BLaER1 (cell line): ENCODE data around the gene PPP2R5B.
A peak's percentile ranks its signal among the peaks of the same experiment; 100 is the strongest.

Experiments used
- H3K27ac ChIP-seq: shearing (Covaris generic); formaldehyde crosslinking; 2 replicates; pipeline ENCODE4 v1.8.1; 2022
- H3K27me3 ChIP-seq: shearing (Covaris generic); formaldehyde crosslinking; 2 replicates; pipeline ENCODE4 v1.8.1; 2022
- H3K36me3 ChIP-seq: shearing (Covaris generic); formaldehyde crosslinking; 2 replicates; pipeline ENCODE4 v1.8.1; 2022
- H3K4me1 ChIP-seq: shearing (Covaris generic); formaldehyde crosslinking; 2 replicates; pipeline ENCODE4 v1.8.1; 2022
- H3K4me2 ChIP-seq: shearing (Covaris generic); formaldehyde crosslinking; 2 replicates; pipeline ENCODE4 v1.8.1; 2022
- H3K4me3 ChIP-seq: shearing (Covaris generic); formaldehyde crosslinking; 2 replicates; pipeline ENCODE4 v1.8.1; 2022
- H3K9ac ChIP-seq: shearing (Covaris generic); formaldehyde crosslinking; 2 replicates; pipeline ENCODE4 v1.8.1; 2022
- H3K9me3 ChIP-seq: shearing (Covaris generic); formaldehyde crosslinking; 2 replicates; pipeline ENCODE4 v1.8.1; 2022
- H4K20me1 ChIP-seq: shearing (Covaris generic); formaldehyde crosslinking; 2 replicates; pipeline ENCODE4 v1.8.1; 2022
- Cebpa-rat ChIP-seq: shearing (Covaris generic); IDR thresholded peaks from 2 replicates; pipeline ENCODE4 v1.8.1; 2022

PPP2R5B gene

DNA sequence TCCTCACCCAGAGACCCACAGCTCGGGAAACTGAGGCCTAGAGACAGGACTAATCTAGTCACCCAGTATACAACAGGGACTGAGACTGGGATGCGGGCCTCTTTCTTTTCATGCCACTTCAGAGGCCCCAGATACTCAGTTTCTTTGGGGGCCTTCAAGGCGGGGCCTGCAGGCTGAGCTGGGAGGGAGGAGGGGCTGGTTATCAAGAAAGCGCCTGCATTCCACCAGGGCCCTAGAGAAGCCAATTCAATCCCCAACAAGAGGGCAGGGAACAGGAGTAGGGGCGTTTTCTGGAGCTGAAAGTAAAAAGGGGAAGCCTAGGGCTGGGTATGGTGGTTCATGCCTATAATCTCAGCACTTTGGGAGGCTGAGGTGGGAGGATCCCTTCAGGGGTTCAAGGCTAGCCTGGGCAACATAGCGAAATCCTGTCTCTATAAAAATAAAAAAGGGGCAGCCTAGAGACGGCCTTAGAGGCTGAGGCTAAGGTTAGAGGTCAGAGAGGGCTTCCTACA, 9.1 kb upstream of the PPP2R5B start:
- peak overlapping the region; percentile 90 for H3K4me3 ChIP-seq
- H3K27me3 ChIP-seq = no peaks in the 10 kb centered on the region

DNA sequence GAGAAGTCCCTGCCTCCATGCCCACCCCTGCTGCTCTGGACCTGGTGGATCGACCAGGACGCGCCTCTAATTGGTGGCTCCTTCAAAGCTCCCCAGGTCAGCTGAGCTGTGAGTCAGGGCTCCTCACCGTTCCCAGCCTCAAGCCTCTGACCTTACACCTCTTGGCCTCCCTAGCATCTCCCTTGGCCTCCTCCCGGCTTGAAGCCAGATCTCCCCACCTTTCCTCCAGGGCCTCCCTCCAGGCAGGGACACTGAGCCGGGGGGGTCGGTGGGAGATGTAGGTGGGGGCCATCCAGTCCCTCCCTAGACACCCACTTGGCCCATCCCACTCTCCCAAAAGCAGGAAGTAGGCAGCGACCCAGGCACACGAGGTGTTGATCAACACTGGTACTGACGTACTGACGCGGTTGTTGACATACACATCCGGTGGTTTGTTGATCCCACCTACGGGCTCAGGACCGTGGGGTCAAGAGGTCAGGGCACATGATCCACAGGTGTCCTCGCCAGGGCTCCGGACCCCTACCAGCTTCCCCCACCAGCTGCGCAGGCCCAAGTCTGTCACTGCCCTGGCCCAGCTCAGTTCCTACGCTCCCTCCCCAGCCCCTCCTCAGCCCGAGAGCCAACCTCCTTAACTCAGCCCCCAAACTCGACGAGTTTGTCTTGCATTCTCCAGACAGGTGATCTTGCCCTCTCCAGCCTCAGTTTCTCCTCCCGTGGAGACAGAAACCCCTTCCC, 8.3 kb upstream of the PPP2R5B start:
- Histone ChIP-seq H3K4me2 (peak overlapping the region; percentile 100), H3K27ac (peak overlapping the region; percentile 89), H4K20me1 (peaks cover 19% of the 10 kb centered on the region; the same call in 1 of the 2 replicates), H3K9me3 (no peaks in the 10 kb centered on the region), H3K9ac (peak overlapping the region; percentile 97), H3K4me3 (peak overlapping the region; percentile 90), H3K36me3 (peaks cover 33% of the 10 kb centered on the region), H3K27me3 (no peaks in the 10 kb centered on the region), H3K4me1 (peaks cover 61% of the 10 kb centered on the region)
- TF ChIP-seq Cebpa-rat = no peak

More for the DNA sequence above, 9.1 kb upstream of the PPP2R5B start:
- peaks cover 53% of the 10 kb centered on the region for H3K4me1 ChIP-seq
- no peak for TF ChIP-seq Cebpa-rat
- H4K20me1 ChIP-seq = peaks cover 19% of the 10 kb centered on the region; the same call in 1 of the 2 replicates
- no peaks in the 10 kb centered on the region for H3K9me3 ChIP-seq
- peak overlapping the region; percentile 100 for H3K4me2 ChIP-seq
- H3K36me3 ChIP-seq = peaks cover 41% of the 10 kb centered on the region
- H3K27ac ChIP-seq = peak overlapping the region; percentile 89
- H3K9ac ChIP-seq = peak overlapping the region; percentile 97

DNA sequence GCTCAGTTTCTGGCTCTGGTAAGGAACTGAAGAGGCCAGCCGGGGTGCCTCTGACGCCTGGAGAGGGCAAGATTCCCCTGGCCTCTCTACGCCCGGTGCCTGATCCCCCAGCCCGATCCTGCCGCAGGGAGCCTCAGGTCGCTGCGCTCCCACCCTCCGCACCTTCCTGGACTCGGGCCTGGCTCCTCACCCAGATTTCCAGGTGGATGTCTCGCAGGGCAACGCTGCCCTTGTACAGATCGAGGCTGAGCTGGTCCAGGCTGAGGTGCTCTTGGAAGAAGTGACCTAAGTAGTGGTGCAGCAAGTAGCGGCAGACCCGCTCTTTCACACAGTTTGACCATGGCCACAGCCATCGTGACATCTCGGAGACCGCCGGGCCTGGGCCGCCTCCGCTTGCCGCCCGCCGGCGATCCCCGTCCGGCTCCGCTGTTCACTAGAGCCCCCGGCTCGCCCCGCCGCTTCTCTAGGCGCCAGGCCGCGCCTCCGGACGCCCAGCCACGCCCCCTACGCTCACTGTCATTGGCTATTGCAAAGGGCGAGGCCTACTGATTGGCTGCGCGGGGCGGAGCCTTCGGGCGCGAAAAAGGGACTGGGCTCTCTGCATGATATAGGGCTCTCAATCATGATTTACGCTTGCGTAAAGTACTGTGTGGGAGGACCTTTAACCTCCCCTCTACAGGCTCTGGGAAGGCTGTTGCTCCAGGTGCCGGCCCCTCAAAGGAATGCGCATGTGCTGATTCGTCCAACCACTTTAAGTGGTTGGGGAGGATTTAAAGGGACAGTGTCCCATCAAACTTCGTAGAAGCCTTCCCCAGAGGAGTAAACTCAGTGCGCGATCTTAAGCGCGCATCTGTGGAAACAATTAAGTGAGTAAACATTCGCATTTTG, 7.5 kb upstream of the PPP2R5B start, which contains the start of gene ATG2A:
TSS of gene ATG2A (minus strand) at position 435 of the 888 bp plus-strand sequence. CDS start at position 361, 74 bp downstream.
- Histone ChIP-seq H3K4me3 (peak within 1 kb of the TSS; percentile 90), H3K9ac (peak within 1 kb of the TSS; percentile 97), H3K9me3 (no peaks in the 10 kb centered on the region), H3K27me3 (no peaks in the 10 kb centered on the region), H3K36me3 (peaks cover 25% of the 10 kb centered on the region), H4K20me1 (peaks cover 19% of the 10 kb centered on the region; the same call in 1 of the 2 replicates), H3K4me1 (peaks cover 62% of the 10 kb centered on the region), H3K27ac (peak within 1 kb of the TSS; percentile 89), H3K4me2 (peak within 1 kb of the TSS; percentile 100)
- no peak for TF ChIP-seq Cebpa-rat

DNA sequence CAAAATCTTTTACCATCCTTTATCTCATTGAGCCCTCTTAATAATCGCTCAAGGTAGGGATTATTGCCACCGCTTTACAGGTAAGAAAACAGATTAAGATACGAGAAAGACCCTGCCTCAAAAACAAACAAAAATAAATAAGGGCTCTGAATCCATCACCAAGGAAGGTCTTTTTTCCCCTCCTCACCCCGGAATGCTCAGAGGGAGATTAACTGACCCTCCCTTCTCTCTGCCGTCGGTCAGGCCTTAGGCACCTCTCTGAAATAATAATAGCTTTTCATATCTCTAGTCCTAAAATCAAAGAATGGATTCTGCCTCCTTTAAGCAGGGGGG, 6.9 kb upstream of the PPP2R5B start:
- peak overlapping the region; percentile 74 for H3K27ac ChIP-seq
- H3K27me3 ChIP-seq = no peaks in the 10 kb centered on the region
- H3K9ac ChIP-seq = peak overlapping the region; percentile 76
- no peaks in the 10 kb centered on the region for H3K9me3 ChIP-seq
- peak overlapping the region; percentile 90 for H3K4me3 ChIP-seq
- H3K4me2 ChIP-seq = peak overlapping the region; percentile 90
- peaks cover 19% of the 10 kb centered on the region for H3K36me3 ChIP-seq
- peaks cover 64% of the 10 kb centered on the region for H3K4me1 ChIP-seq
- no peak for TF ChIP-seq Cebpa-rat
- H4K20me1 ChIP-seq = peaks cover 19% of the 10 kb centered on the region; the same call in 1 of the 2 replicates

DNA sequence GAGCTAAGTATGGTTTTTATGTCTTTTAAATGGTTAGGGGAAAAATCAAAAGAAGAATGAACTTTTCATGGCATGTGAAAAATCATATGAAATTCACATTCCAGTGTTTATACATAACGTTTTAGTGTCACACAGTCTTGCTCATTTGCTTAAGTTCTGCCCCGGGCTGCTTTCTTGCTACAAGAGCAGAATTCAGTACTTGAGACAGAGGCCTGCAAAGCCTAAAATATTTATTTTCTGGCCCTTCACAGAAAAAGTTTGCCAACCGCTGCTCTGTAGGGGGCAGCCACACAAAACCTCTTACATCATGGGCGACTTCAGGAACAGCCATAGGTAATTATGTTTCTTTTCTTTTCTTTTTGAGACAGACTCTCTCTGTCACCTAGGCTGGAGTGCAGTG, 6.5 kb upstream of the PPP2R5B start:
- H4K20me1 ChIP-seq = peaks cover 19% of the 10 kb centered on the region; the same call in 1 of the 2 replicates
- H3K27ac ChIP-seq = peak overlapping the region; percentile 74
- no peak for TF ChIP-seq Cebpa-rat
- no peaks in the 10 kb centered on the region for H3K27me3 ChIP-seq
- peaks cover 15% of the 10 kb centered on the region for H3K36me3 ChIP-seq
- H3K9me3 ChIP-seq = no peaks in the 10 kb centered on the region
- peaks cover 67% of the 10 kb centered on the region for H3K4me1 ChIP-seq
- peak overlapping the region; percentile 90 for H3K4me3 ChIP-seq
- peak overlapping the region; percentile 76 for H3K9ac ChIP-seq
- H3K4me2 ChIP-seq = peak overlapping the region; percentile 90

DNA sequence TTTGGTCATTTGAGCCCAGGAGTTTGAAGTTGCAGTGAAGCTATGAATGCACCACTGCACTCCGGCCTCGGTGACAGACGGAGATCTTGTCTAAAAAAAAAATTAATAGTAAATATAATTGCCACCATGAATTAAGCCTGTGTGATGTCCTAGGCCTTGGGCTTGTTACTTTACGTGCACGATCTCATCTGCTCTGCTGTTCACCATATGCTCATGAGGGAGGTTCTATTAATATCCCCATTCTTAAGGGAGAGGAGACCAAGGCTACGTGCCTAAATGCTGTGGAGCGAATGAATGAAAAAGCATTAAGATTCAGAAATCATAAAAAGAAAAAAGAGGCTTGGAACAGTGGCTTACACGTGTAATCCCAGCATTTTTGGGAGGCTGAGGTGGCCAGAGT, 4.9 kb upstream of the PPP2R5B start:
- Histone ChIP-seq H3K36me3 (no peaks in the 10 kb centered on the region), H3K9ac (peak overlapping the region; percentile 66), H4K20me1 (peaks cover 19% of the 10 kb centered on the region; the same call in 1 of the 2 replicates), H3K9me3 (no peaks in the 10 kb centered on the region), H3K4me2 (peak overlapping the region; percentile 90), H3K4me3 (peak overlapping the region; percentile 48), H3K27me3 (no peaks in the 10 kb centered on the region), H3K4me1 (peaks cover 80% of the 10 kb centered on the region), H3K27ac (peak overlapping the region; percentile 79)
- TF ChIP-seq Cebpa-rat = no peak

DNA sequence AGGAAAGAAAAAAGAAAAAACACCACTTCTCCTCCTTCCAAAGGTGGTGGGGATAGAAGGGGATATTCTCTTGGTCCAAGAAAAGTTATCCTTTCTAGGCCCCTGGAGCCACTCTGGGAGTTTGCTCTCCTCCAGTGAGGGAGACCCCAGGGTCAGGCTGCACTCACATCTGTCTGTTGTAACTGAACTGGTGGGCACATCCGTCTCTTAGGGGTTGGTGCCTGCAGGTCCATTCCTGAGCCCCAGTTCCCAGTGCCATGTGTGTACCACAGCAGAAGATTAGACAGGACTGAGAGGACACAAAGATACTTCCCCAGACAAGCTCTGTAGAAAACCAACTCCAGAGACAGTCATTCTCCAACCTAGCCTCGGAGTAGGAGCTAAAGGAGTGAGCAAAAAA, 4.4 kb upstream of the PPP2R5B start:
- Histone ChIP-seq H3K27me3 (peaks cover 3% of the 10 kb centered on the region; the same call in 1 of the 2 replicates), H3K9me3 (no peaks in the 10 kb centered on the region), H3K9ac (peak overlapping the region; percentile 66), H3K4me2 (peak overlapping the region; percentile 90), H3K27ac (peak overlapping the region; percentile 79), H4K20me1 (peaks cover 18% of the 10 kb centered on the region; the same call in 1 of the 2 replicates), H3K36me3 (no peaks in the 10 kb centered on the region), H3K4me1 (peaks cover 83% of the 10 kb centered on the region), H3K4me3 (peak overlapping the region; percentile 48)
- TF ChIP-seq Cebpa-rat = no peak

DNA sequence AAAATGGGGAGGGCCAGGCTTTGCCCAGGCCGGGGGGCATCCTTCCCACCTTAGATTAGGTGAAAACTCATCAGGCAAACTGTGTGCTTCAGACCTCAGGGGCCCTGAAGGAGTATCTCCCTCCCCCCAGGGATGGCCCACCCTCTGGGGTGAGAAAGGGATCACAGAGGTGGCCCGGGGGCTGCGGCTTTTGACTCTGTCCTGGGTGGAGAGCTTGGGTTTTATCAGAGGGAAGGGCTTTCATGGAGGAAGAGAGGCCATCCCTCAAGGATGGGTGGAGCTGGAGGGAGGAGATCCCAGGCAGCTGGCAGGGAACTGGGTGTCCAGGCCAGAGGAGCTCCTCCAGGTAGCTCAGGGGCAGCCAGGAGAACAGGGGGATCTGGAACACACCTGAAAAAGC, 3.1 kb upstream of the PPP2R5B start:
- H3K9ac ChIP-seq = 0 out of 2 replicates have a peak overlapping the region, but pooled peaks have one; percentile 66
- H3K27me3 ChIP-seq = peaks cover 6% of the 10 kb centered on the region; the same call in 1 of the 2 replicates
- H3K4me1 ChIP-seq = peaks cover 82% of the 10 kb centered on the region
- peaks cover 6% of the 10 kb centered on the region; the same call in 1 of the 2 replicates for H4K20me1 ChIP-seq
- H3K36me3 ChIP-seq = peaks cover under 1% of the 10 kb centered on the region; the same call in 1 of the 2 replicates
- TF ChIP-seq Cebpa-rat = no peak
- H3K4me3 ChIP-seq = no peak overlapping the region
- no peaks in the 10 kb centered on the region for H3K9me3 ChIP-seq
- peak overlapping the region; percentile 79 for H3K27ac ChIP-seq
- H3K4me2 ChIP-seq = peak overlapping the region; percentile 90

DNA sequence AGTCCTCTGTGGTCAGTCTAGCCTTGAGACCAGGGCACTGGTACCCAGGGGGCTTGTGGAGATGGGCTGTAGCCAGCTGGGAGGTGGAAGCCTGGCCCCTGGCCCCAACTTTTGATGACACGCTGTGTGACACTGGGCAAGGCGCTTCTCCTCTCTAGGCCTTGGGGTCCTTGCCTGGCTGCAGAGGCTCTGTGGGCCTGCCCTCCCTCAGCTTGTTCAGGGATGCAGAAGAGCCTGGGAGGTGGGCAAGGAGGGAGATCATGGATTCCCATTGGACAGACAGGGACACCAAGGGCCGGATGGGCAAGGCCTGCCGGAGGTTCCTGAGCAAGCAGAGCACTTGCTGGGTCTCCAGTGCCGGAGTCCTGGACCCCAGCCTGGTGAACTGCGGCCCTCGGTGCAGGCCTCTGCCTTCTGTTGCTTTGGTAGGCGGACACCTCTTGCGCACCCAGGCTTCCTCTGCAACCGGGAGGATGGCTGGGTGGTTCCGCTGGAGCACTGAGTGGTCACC, 1.3 kb upstream of the PPP2R5B start:
- Histone ChIP-seq H3K9me3 (no peaks in the 10 kb centered on the region), H3K27ac (peak overlapping the region; percentile 78), H3K36me3 (peaks cover 15% of the 10 kb centered on the region; the same call in 1 of the 2 replicates), H3K27me3 (peaks cover 6% of the 10 kb centered on the region; the same call in 1 of the 2 replicates), H3K4me2 (peak overlapping the region; percentile 94), H3K4me1 (peaks cover 74% of the 10 kb centered on the region), H4K20me1 (no peaks in the 10 kb centered on the region), H3K4me3 (no peak overlapping the region), H3K9ac (no peak overlapping the region)
- TF ChIP-seq Cebpa-rat = no peak
